ENCODE measurements around the gene IFITM2. TPM values are rescaled to one million over a fixed set of nuclear protein-coding genes. Genes with fewer than 3 reads are reported as not detected.
"Not testable (repeated sequence)": the region's sequence is repeated elsewhere in the genome, so short reads cannot be mapped to it uniquely, and the experiment has no call there.

IFITM2 gene
- total and polyA plus RNA-seq, 2 donors, result 14.8 to 765 TPM

DNA sequence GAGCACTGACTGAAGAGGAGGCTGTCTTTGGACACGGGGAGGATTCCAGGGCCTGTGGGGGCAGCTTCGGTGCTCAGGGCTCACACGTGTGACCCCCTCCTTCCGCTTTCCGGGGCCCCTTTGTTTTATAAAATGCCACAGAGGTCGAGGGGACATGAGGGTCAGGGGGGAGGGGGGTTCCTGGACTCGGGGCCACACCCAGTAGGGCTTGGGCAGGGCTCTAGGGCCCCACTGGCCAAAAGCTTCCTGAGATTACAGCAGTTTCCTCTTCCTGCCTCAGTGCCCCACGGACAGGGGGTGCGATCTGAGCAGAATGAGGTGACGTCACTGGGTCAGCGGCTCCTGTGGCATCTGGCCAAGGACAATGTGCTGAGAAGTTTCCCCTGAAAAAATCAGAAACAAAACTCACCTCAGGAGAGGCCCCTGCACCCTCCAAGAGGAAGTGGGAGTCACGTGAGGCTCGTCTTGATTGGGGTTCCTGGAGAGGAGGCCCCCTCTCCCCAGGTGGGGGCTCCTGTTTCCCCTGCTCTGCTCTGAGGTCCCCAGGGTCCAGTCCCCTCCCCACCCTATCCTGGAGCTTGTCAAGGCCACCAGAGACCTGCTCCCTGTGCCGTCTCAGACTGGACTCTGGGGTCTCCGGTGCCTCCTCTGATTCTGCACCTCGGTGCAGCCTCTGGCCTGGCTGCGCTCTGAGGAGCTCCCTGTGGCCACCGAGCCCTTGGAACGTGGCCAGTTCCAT lies 19.4 kb downstream of the IFITM2 start:
- peak overlapping the region; percentile 83 for H3K27ac ChIP-seq (ENCODE audit: low read depth)
- H3K4me1 ChIP-seq (ENCODE audit: insufficient read depth), result no peaks in the 10 kb centered on the region
- no peaks in the 10 kb centered on the region for H3K36me3 ChIP-seq (ENCODE audit: insufficient read depth)
- no peak overlapping the region for H3K4me3 ChIP-seq (ENCODE audit: low read depth, low read length)
- DNase-seq (ENCODE audit: extremely low spot score), result no peak
- WGBS, result 25% methylated on average over 19 of the region's 19 CpGs

DNA sequence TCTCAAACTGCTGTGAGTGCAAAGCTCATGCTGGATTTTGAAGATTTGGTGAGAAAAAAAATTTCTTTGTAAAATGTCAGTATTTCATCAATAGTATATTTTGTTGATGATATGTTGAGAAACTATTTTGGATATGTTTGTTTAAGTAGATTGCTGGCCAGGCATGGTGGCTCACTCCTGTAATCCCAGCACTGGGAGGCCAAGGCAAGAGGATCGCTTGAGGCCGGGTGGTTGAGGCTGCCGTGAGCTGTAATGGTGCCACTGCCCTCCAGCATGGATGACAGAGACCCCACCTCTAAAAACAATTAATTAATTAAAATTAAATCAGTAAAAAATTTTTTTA lies 19.9 kb downstream of the IFITM2 start:
- WGBS, result 95% methylated on average over 3 of the region's 3 CpGs
- Histone ChIP-seq H3K4me3 (ENCODE audit: low read depth, low read length) (no peak overlapping the region), H3K27ac (ENCODE audit: low read depth) (no peak overlapping the region), H3K36me3 (ENCODE audit: insufficient read depth) (no peaks in the 10 kb centered on the region), H3K4me1 (ENCODE audit: insufficient read depth) (no peaks in the 10 kb centered on the region)
- DNase-seq (ENCODE audit: extremely low spot score), result no peak

DNA sequence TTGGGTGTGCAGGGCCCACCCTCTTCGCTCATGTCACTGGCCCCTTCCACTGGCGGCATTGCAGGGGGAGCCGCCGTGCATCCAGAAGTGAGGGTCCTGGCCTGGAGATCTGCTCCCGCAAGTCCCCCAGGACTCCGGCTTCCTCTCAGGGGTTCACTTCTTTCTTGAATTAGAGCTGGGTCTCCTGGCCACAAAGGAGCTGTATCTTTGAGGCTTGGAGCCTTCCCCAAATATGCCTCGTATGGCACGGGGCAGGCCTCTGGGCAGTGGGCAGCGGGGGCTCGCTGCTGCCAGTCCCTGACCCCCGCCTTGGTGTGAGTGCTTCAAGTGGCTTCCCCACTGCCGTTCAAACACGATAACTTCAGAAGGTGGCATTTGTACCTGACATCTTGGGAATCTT lies 20.4 kb downstream of the IFITM2 start:
- Histone ChIP-seq H3K27ac (ENCODE audit: low read depth) (no peak overlapping the region), H3K4me3 (ENCODE audit: low read depth, low read length) (no peak overlapping the region), H3K36me3 (ENCODE audit: insufficient read depth) (no peaks in the 10 kb centered on the region), H3K4me1 (ENCODE audit: insufficient read depth) (no peaks in the 10 kb centered on the region)
- DNase-seq (ENCODE audit: extremely low spot score), result no peak
- WGBS, result 97% methylated on average over 13 of the region's 13 CpGs

- H3K36me3 ChIP-seq (ENCODE audit: insufficient read depth); H3K27ac ChIP-seq (ENCODE audit: low read depth); DNase-seq (ENCODE audit: extremely low spot score); H3K4me1 ChIP-seq (ENCODE audit: insufficient read depth); H3K4me3 ChIP-seq (ENCODE audit: low read depth, low read length): not testable (repeated sequence)
- WGBS, result 93% methylated on average over 15 of the region's 15 CpGs
These were observed 21.0 kb downstream of the IFITM2 start for GRCh38 chr11:328516-329100.

DNA sequence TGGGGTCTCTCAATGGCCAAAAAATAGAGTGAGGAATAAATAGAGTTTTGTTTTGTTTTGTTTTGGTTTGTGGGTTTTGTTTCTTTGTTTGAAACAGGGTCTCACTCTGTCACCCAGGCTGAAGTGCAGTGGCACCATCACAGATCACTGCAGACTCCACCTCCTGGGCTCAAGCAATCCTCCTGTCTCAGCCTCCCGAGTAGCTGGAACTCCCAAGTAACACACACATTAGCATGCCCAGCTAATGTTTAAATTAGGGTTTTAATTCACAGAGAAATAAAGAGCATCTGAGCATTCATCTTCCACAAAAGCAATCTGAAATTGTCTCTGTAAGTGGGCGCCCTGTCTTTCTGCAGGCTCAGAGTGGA lies 22.3 kb downstream of the IFITM2 start:
- Histone ChIP-seq H3K4me3 (ENCODE audit: low read depth, low read length) (no peak overlapping the region), H3K27ac (ENCODE audit: low read depth) (no peak overlapping the region), H3K4me1 (ENCODE audit: insufficient read depth) (no peaks in the 10 kb centered on the region), H3K36me3 (ENCODE audit: insufficient read depth) (no peaks in the 10 kb centered on the region)
- 97% methylated on average over 2 of the region's 2 CpGs for WGBS
- no peak for DNase-seq (ENCODE audit: extremely low spot score)

DNA sequence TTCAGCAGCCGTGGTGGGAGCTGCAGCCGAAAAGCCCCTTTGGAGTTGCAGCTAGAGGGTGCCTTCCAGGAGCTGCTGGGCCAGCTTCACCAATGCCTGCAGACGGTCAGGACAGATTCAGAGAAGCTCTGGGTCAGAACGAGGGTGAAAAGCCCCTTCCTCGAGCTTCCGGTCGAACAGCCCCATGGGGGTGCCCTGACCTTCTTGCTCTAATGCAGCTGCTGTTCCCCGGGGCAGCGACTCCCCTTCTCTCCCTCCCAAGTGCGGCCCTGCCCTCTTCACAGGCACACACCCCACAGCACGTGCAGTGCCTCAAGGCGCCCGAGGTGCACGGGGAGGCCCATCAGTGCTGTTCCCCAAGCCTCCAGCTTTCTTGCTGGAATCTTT lies 22.7 kb downstream of the IFITM2 start:
- 80% methylated on average over 14 of the region's 14 CpGs for WGBS
- H3K4me3 ChIP-seq (ENCODE audit: low read depth, low read length), result no peak overlapping the region
- no peaks in the 10 kb centered on the region for H3K4me1 ChIP-seq (ENCODE audit: insufficient read depth)
- H3K36me3 ChIP-seq (ENCODE audit: insufficient read depth), result no peaks in the 10 kb centered on the region
- no peak overlapping the region for H3K27ac ChIP-seq (ENCODE audit: low read depth)
- DNase-seq (ENCODE audit: extremely low spot score), result no peak

DNA sequence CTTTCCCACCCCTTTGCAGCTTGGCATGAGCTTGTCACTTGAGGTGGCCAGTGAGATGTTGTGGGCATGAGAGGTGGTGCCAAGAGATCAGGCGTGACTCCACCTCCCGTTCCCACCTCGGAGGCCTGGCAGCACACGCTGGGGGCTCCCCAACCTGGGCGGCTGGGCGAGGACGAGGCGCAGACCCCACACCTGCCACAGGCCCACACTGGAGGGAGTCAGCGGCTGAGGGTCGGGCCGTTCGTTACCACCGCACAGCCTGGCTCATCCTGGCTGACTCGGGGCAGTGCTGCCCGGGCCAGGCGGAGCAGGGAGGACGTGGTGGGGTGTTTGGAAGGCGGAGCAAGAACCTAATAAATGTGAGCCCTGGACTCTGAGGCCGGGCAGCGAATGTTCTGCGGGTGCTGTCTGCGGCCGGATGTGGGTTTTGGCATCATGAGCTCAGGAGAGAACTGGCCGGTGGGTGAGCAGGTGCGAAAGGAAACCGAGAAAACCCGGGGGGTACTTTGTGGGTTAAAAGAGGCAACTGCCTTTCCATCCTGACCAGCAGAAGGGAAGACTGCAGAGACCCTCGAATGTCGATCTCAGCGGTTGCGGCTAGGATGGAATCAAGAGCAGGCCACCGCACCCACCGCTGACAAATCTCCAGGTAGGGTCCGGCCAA lies 23.2 kb downstream of the IFITM2 start:
- DNase-seq (ENCODE audit: extremely low spot score), result no peak
- Histone ChIP-seq H3K4me1 (ENCODE audit: insufficient read depth) (no peaks in the 10 kb centered on the region), H3K36me3 (ENCODE audit: insufficient read depth) (no peaks in the 10 kb centered on the region), H3K4me3 (ENCODE audit: low read depth, low read length) (no peak overlapping the region), H3K27ac (ENCODE audit: low read depth) (no peak overlapping the region)
- WGBS, result 87% methylated on average over 34 of the region's 34 CpGs

GRCh38 chr11:331358-332060 lies 23.9 kb downstream of the IFITM2 start:
- WGBS, result 86% methylated on average over 19 of the region's 19 CpGs
- Histone ChIP-seq H3K27ac (ENCODE audit: low read depth) (no peak overlapping the region), H3K4me1 (ENCODE audit: insufficient read depth) (no peaks in the 10 kb centered on the region), H3K36me3 (ENCODE audit: insufficient read depth) (no peaks in the 10 kb centered on the region), H3K4me3 (ENCODE audit: low read depth, low read length) (no peak overlapping the region)
- DNase-seq (ENCODE audit: extremely low spot score), result no peak

DNA sequence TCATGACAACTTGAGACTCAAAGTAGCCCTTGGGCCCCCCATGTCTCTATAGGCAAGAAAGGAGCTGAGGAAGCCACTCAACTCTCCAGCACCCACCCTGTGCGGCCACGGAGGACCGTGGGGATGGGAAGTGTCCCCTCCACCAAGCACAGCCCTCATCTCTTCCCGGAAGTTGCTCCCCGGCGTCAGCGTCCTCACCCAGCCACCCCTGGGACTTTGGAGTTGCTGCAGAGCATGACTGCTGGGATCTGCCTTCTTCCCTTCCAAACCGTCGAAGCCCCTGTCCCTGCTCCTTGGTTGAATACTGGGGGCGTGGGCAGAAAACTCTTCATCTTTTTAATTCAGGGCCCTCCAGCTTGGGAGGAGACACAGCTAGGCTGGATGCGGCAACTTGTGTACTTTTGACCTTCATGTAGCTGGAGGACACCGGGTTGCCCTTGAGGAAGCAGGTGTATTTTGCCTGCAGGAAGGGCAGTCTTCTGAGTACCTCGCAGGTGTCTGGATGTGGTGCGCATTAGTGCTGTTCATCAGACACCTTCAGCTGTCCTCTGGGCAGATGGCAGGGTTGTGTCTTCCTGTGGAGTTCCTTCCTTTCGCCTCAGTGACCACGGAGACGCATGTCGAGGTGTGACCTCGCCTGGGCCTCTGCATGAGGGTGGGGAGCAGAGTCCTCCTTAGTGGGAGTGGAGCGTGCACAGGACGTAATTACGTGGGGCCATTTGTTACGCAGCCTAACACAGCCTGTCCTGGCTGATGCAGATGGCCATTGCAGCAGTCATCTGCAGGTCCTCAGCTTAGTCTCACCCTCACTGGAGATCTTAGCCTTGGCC lies 25.2 kb downstream of the IFITM2 start:
- Histone ChIP-seq H3K36me3 (ENCODE audit: insufficient read depth) (no peaks in the 10 kb centered on the region), H3K4me3 (ENCODE audit: low read depth, low read length) (no peak overlapping the region), H3K27ac (ENCODE audit: low read depth) (no peak overlapping the region), H3K4me1 (ENCODE audit: insufficient read depth) (no peaks in the 10 kb centered on the region)
- 94% methylated on average over 23 of the region's 23 CpGs for WGBS
- no peak for DNase-seq (ENCODE audit: extremely low spot score)

GRCh38 chr11:333616-334263 lies 26.1 kb downstream of the IFITM2 start:
- H3K4me3 ChIP-seq (ENCODE audit: low read depth, low read length); H3K4me1 ChIP-seq (ENCODE audit: insufficient read depth); H3K36me3 ChIP-seq (ENCODE audit: insufficient read depth); DNase-seq (ENCODE audit: extremely low spot score): not testable (repeated sequence)
- peak overlapping the region; percentile 51 for H3K27ac ChIP-seq (ENCODE audit: low read depth)
- 85% methylated on average over 17 of the region's 17 CpGs for WGBS

DNA sequence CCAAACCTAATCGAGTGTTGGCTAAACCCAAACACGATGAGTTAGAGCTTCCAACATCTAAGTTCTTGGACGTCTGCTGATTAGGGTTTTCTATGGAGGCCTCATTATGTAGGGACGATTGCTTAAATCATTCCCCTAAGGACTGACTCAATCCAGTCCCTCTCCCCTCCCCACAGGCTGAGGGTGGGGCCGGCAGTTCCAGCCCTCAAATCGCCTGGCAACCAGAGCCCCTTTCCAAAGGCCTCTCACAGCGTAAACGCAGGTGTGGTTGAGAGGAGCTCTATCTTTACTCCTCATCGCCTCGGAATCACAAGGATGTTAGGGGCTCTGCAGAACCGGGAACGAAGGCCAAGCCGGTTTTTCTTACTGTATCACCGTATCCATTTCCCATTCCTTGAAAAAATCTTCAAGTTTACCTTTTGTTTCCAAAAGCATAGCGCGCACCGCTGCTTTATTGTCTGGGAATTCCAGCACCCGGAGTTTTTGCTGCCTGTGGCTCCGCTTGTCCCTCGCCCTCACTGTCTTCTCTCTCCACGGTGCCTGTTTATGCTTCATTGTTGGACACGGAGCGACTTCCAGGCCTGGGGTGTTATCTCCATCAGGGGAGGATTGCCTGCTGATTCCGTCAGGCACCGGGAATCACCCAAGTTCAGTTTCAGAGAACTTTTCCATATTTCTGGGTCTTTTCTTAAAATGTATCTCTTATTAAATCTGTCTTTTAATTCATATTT lies 26.8 kb downstream of the IFITM2 start:
- WGBS, result 29% methylated on average over 25 of the region's 25 CpGs
- peak overlapping the region; percentile 51 for H3K27ac ChIP-seq (ENCODE audit: low read depth)
- H3K4me1 ChIP-seq (ENCODE audit: insufficient read depth), result no peaks in the 10 kb centered on the region
- DNase-seq (ENCODE audit: extremely low spot score), result no peak
- no peak overlapping the region for H3K4me3 ChIP-seq (ENCODE audit: low read depth, low read length)
- H3K36me3 ChIP-seq (ENCODE audit: insufficient read depth), result no peaks in the 10 kb centered on the region

GRCh38 chr11:335779-336658 lies 28.4 kb downstream of the IFITM2 start:
- Histone ChIP-seq H3K4me1 (ENCODE audit: insufficient read depth) (no peaks in the 10 kb centered on the region), H3K36me3 (ENCODE audit: insufficient read depth) (no peaks in the 10 kb centered on the region), H3K27ac (ENCODE audit: low read depth) (peak overlapping the region; percentile 40), H3K4me3 (ENCODE audit: low read depth, low read length) (no peak overlapping the region)
- WGBS, result 35% methylated on average over 15 of the region's 15 CpGs
- DNase-seq (ENCODE audit: extremely low spot score), result no peak

All from urinary bladder (tissue), 4 donors.